Thoracic aorta (tissue), 2 donors: ENCODE results near the gene MRGPRG. TPM values are rescaled to one million over a fixed set of nuclear protein-coding genes. Genes with fewer than 3 reads are reported as not detected.

Source experiments
- ATAC-seq: fragments of 150-250 bp; one replicate; pipeline ENCODE4 v1.8.0; 2017; ENCODE audit warnings: low read depth; ENCODE audit not compliant: insufficient number of reproducible peaks, low FRiP score
- DNase-seq: peaks from one replicate; pipeline ENCODE4 v3.0.0-alpha.2; 2020; ENCODE audit warnings: low spot score
- H3K27ac ChIP-seq, 2 donors: fragments of 200-600 bp; sonication (generic); 1 replicate in 1 of 2; 2 replicates in 1 of 2; pipeline ENCODE4 v1.5.1; 2016; ENCODE audit warnings: mild to moderate bottlenecking in 2 of 2, moderate library complexity in 2 of 2
- H3K27me3 ChIP-seq: fragments of 200-600 bp; sonication (generic); replicated peaks from 2 replicates; pipeline ENCODE4 v1.6.0; 2016; ENCODE audit warnings: mild to moderate bottlenecking; ENCODE audit not compliant: insufficient read depth
- H3K36me3 ChIP-seq: fragments of 200-600 bp; sonication (generic); one replicate; pipeline ENCODE4 v1.5.1; 2016
- H3K4me1 ChIP-seq, 2 donors: fragments of 200-600 bp; sonication (generic); 1 replicate in 1 of 2; 2 replicates in 1 of 2; pipeline versions ENCODE4 v1.5.1 to v1.6.0; 2016; ENCODE audit warnings: low read depth in 2 of 2, mild to moderate bottlenecking in 1 of 2; ENCODE audit not compliant: control insufficient read depth in 1 of 2
- H3K4me3 ChIP-seq: fragments of 200-600 bp; sonication (generic); 2 replicates; pipeline ENCODE4 v1.5.1; 2016; ENCODE audit warnings: mild to moderate bottlenecking
- H3K9me3 ChIP-seq: fragments of 200-600 bp; sonication (generic); 2 replicates; pipeline ENCODE4 v1.5.1; 2016
- CTCF ChIP-seq: fragments of 200-600 bp; sonication (generic); IDR thresholded peaks from one replicate; pipeline ENCODE4 v1.5.1; 2019; ENCODE audit warnings: antibody characterized with exemption
- total RNA-seq, 2 donors: library from RNA; depleted of rRNA; stranded (reverse); fragments of >200 nt; gene quantifications; one replicate each; pipeline versions ENCODE4 v1.1.0 to v1.2.3, GENCODE V29; 2016

The MRGPRG gene
- total RNA-seq, 2 donors from 2014 or later: not detected

- DNase-seq: no peak
These were observed 17.5 kb downstream of the MRGPRG start for GRCh38 chr11:3201112-3201581.

GRCh38 chr11:3200388-3201111 is 18.1 kb downstream of the MRGPRG start:
- TF ChIP-seq CTCF: no peak
- H3K36me3 ChIP-seq: no peaks in the 10 kb centered on the region
- H3K4me3 ChIP-seq: no peak overlapping the region
- H3K27me3 ChIP-seq: no peaks in the 10 kb centered on the region
- H3K27ac ChIP-seq: no peak overlapping the region
- no peaks in the 10 kb centered on the region for H3K9me3 ChIP-seq
- ATAC-seq: no peak
- DNase-seq: no peak
- peaks cover 4 to 19% of the 10 kb centered on the region in 2 donors for H3K4me1 ChIP-seq

More at GRCh38 chr11:3201112-3201581, 17.5 kb downstream of the MRGPRG start:
- Histone ChIP-seq H3K4me3 (no peak overlapping the region), H3K36me3 (no peaks in the 10 kb centered on the region), H3K9me3 (no peaks in the 10 kb centered on the region), H3K27me3 (no peaks in the 10 kb centered on the region), H3K27ac (no peak overlapping the region), H3K4me1 (peaks cover 5 to 23% of the 10 kb centered on the region in 2 donors)
- TF ChIP-seq CTCF: no peak
- no peak for ATAC-seq

GRCh38 chr11:3199537-3200295 is 18.9 kb downstream of the MRGPRG start:
- Histone ChIP-seq H3K4me3 (no peak overlapping the region), H3K27ac (no peak overlapping the region), H3K27me3 (no peaks in the 10 kb centered on the region), H3K4me1 (peaks cover 0 to 11% of the 10 kb centered on the region in 2 donors), H3K36me3 (no peaks in the 10 kb centered on the region), H3K9me3 (no peaks in the 10 kb centered on the region)
- DNase-seq (no peak), ATAC-seq (no peak)
- no peak for TF ChIP-seq CTCF

- TF ChIP-seq CTCF: no peak
- DNase-seq (no peak), ATAC-seq (no peak)
- no peak overlapping the region for H3K4me3 ChIP-seq
- no peaks in the 10 kb centered on the region for H3K27me3 ChIP-seq
- H3K9me3 ChIP-seq: no peaks in the 10 kb centered on the region
- H3K4me1 ChIP-seq: peaks cover 0 to 11% of the 10 kb centered on the region in 2 donors
- H3K36me3 ChIP-seq: no peaks in the 10 kb centered on the region
- H3K27ac ChIP-seq: no peak overlapping the region
These were observed 19.8 kb downstream of the MRGPRG start for GRCh38 chr11:3198815-3199214.

GRCh38 chr11:3197878-3198528 is 20.6 kb downstream of the MRGPRG start:
- peaks cover 0 to 3% of the 10 kb centered on the region in 2 donors for H3K4me1 ChIP-seq
- no peak for TF ChIP-seq CTCF
- H3K36me3 ChIP-seq: no peaks in the 10 kb centered on the region
- ATAC-seq: no peak
- no peaks in the 10 kb centered on the region for H3K9me3 ChIP-seq
- no peak overlapping the region for H3K27ac ChIP-seq
- no peak overlapping the region for H3K4me3 ChIP-seq
- no peaks in the 10 kb centered on the region for H3K27me3 ChIP-seq
- DNase-seq: no peak
